GM12878 (cell line): ENCODE measurements around the gene CBR3. TPM values are rescaled to one million over a fixed set of nuclear protein-coding genes. Genes with fewer than 3 reads are reported as not detected.

Experiments used
- ATAC-seq: fragments of 200-7000 bp; cut with Tn5 transposase; 3 replicates; pipeline ENCODE4 v1.9.1; 2020; ENCODE audit warnings: mild to moderate bottlenecking, moderate library complexity
- BruUV-seq: library from RNA; stranded (reverse); fragments of 400-500 nt; replicated peaks from 2 replicates; lab custom pipeline; 2021; lab: Mats Ljungman, UMichigan
- CTCF ChIA-PET: fragments of 300-600 bp; sonication (Branson Sonifier 250); formaldehyde crosslinking; extraction: SDS; loops from one replicate; lab custom pipeline; 2021; ENCODE audit warnings: inconsistent platforms; lab: Yijun Ruan, JAX
- POLR2A ChIA-PET: fragments of 350-600 bp; formaldehyde crosslinking; extraction: SDS; loops from one replicate; lab custom pipeline; 2021; ENCODE audit warnings: inconsistent platforms; lab: Charles Lee
- RAD21 ChIA-PET: fragments of 300-600 bp; sonication (Branson Sonifier 250); formaldehyde crosslinking; loops from one replicate; lab custom pipeline; 2023; ENCODE audit warnings: antibody characterized with exemption; ENCODE audit not compliant: unreplicated experiment; lab: Charles Lee
- SMC1A ChIA-PET: fragments of 300-600 bp; sonication (Branson Sonifier 250); formaldehyde crosslinking; loops from one replicate; lab custom pipeline; 2023; ENCODE audit not compliant: unreplicated experiment, uncharacterized antibody; lab: Charles Lee
- DNase-seq: peaks from one replicate; pipeline ENCODE4 v3.0.0-alpha.2; 2011; ENCODE audit warnings: low read depth, low spot score
- FAIRE-seq: peaks from 3 replicates; lab custom pipeline; 2011; peaks lifted over from hg19 to GRCh38; lab: Jason Lieb, UNC
- H2AFZ ChIP-seq: 2 replicates; pipeline ENCODE4 v1.6.0; 2011; ENCODE audit warnings: low read depth, low read length, control low read depth; ENCODE audit not compliant: control insufficient read depth
- H3K27ac ChIP-seq: 2 replicates; pipeline ENCODE4 v1.5.1; 2011; ENCODE audit warnings: control low read depth; ENCODE audit not compliant: control insufficient read depth, insufficient read depth
- H3K27me3 ChIP-seq, 2 experiments: replicated peaks in 1 of 2; 2 replicates each; pipeline versions ENCODE4 v1.6.0 to v1.6.1; 2011; ENCODE audit warnings: low read length in 1 of 2; ENCODE audit not compliant: control insufficient read depth in 2 of 2, insufficient read depth in 2 of 2
- H3K36me3 ChIP-seq, 2 experiments: 2 replicates each; pipeline ENCODE4 v1.5.1; 2011; ENCODE audit warnings: low read length in 1 of 2; ENCODE audit not compliant: control insufficient read depth in 2 of 2, insufficient read depth in 2 of 2
- H3K4me1 ChIP-seq: 2 replicates; pipeline ENCODE4 v1.6.1; 2011; ENCODE audit warnings: mild to moderate bottlenecking, low read length, moderate library complexity, mixed read lengths; ENCODE audit not compliant: control insufficient read depth, insufficient read depth
- H3K4me2 ChIP-seq: 2 replicates; pipeline ENCODE4 v1.6.0; 2011; ENCODE audit warnings: control low read depth; ENCODE audit not compliant: control insufficient read depth, insufficient read depth
- H3K4me3 ChIP-seq: fragments of 200-600 bp; sonication (generic); 2 replicates; pipeline ENCODE4 v1.5.1; 2016
- H3K79me2 ChIP-seq: 2 replicates; pipeline ENCODE4 v1.6.0; 2011; ENCODE audit warnings: low read length; ENCODE audit not compliant: control insufficient read depth, insufficient read depth
- H3K9ac ChIP-seq: 2 replicates; pipeline ENCODE4 v1.8.0; 2011; ENCODE audit warnings: low read length, control low read depth, mixed read lengths; ENCODE audit not compliant: control insufficient read depth, insufficient read depth
- H3K9me3 ChIP-seq: replicated peaks from 3 replicates; pipeline ENCODE4 v1.5.1; 2011; ENCODE audit warnings: mild to moderate bottlenecking, low read length; ENCODE audit not compliant: control insufficient read depth, insufficient read depth
- H4K20me1 ChIP-seq: 2 replicates; pipeline ENCODE4 v1.6.0; 2011; ENCODE audit not compliant: control insufficient read depth, insufficient read depth
- ASH2L ChIP-seq: fragments of 300-600, 200-600 bp; sonication (generic); IDR thresholded peaks from 2 replicates; pipeline ENCODE4 v1.6.1; 2017; ENCODE audit warnings: low read depth, mild to moderate bottlenecking, borderline replicate concordance
- ATF7 ChIP-seq: fragments of 450-650 bp; IDR thresholded peaks from 2 replicates; pipeline ENCODE4 v1.6.1; 2016; ENCODE audit warnings: low read depth, mild to moderate bottlenecking
- CBX3 ChIP-seq: fragments of 200-600 bp; sonication (generic); IDR thresholded peaks from 2 replicates; pipeline ENCODE4 v1.6.1; 2016; ENCODE audit warnings: low read depth, borderline replicate concordance
- CEBPB ChIP-seq, 2 experiments: fragments of 150-350 bp in 1 of 2; IDR thresholded peaks; 2 replicates each; pipeline ENCODE4 v1.6.1; 2012 to 2014; ENCODE audit warnings: low read depth in 2 of 2, low read length in 2 of 2, borderline replicate concordance in 1 of 2, inconsistent platforms in 1 of 2
- CREB1 ChIP-seq: IDR thresholded peaks from 2 replicates; pipeline ENCODE4 v1.6.1; 2012; ENCODE audit warnings: low read depth, mild to moderate bottlenecking, inconsistent platforms
- EED ChIP-seq: sonication (generic); IDR thresholded peaks from 2 replicates; pipeline ENCODE4 v1.6.1; 2016; ENCODE audit warnings: antibody characterized with exemption, low read depth
- GABPA ChIP-seq: IDR thresholded peaks from 2 replicates; pipeline ENCODE4 v1.6.1; 2014; ENCODE audit warnings: antibody characterized with exemption, low read depth, mild to moderate bottlenecking, inconsistent platforms
- IKZF1 ChIP-seq: fragments of 450-650 bp; conservative IDR thresholded peaks from 2 replicates; pipeline ENCODE4 v1.6.1; 2017; ENCODE audit warnings: antibody characterized with exemption, mild to moderate bottlenecking
- IKZF2 ChIP-seq, 2 experiments: fragments of 450-650 bp; IDR thresholded peaks; 2 replicates each; pipeline ENCODE4 v1.6.1; 2017; ENCODE audit warnings: mild to moderate bottlenecking in 2 of 2, moderate library complexity in 2 of 2
- JUNB ChIP-seq: IDR thresholded peaks from 2 replicates; pipeline ENCODE4 v1.6.1; 2016; ENCODE audit warnings: antibody characterized with exemption, mild to moderate bottlenecking
- KLF5 ChIP-seq: fragments of 450-650 bp; IDR thresholded peaks from 2 replicates; pipeline ENCODE4 v1.6.1; 2014; ENCODE audit warnings: mild to moderate bottlenecking; ENCODE audit not compliant: partially characterized antibody
- MTA2 ChIP-seq: fragments of 450-650 bp; IDR thresholded peaks from 2 replicates; pipeline ENCODE4 v1.6.1; 2016; ENCODE audit warnings: low read depth, mild to moderate bottlenecking, moderate library complexity
- NBN ChIP-seq: fragments of 450-650 bp; IDR thresholded peaks from 2 replicates; pipeline ENCODE4 v1.6.1; 2016
- POU2F2 ChIP-seq: IDR thresholded peaks from 3 replicates; pipeline ENCODE4 v1.6.1; 2011; ENCODE audit warnings: low read depth, mild to moderate bottlenecking, low read length, borderline replicate concordance
- RCOR1 ChIP-seq: conservative IDR thresholded peaks from 2 replicates; pipeline ENCODE4 v1.6.1; 2012; ENCODE audit warnings: low read depth, low read length, improper control_type of control experiment
- RUNX3 ChIP-seq: IDR thresholded peaks from 2 replicates; pipeline ENCODE4 v1.6.1; 2012; ENCODE audit warnings: low read length, inconsistent platforms
- SIN3A ChIP-seq: IDR thresholded peaks from 2 replicates; pipeline ENCODE4 v1.6.1; 2012; ENCODE audit warnings: low read depth, low read length, improper control_type of control experiment
- SP1 ChIP-seq: IDR thresholded peaks from one replicate; pipeline ENCODE4 v1.6.1; 2011; ENCODE audit warnings: low read depth, low read length
- TAF1 ChIP-seq: IDR thresholded peaks from 2 replicates; pipeline ENCODE4 v1.6.1; 2011; ENCODE audit warnings: mild to moderate bottlenecking, low read depth, low read length, borderline replicate concordance
- TBL1XR1 ChIP-seq: IDR thresholded peaks from 2 replicates; pipeline ENCODE4 v1.6.1; 2012; ENCODE audit warnings: low read depth, low read length, improper control_type of control experiment
- TCF12 ChIP-seq: IDR thresholded peaks from 2 replicates; pipeline ENCODE4 v1.6.1; 2011; ENCODE audit warnings: low read depth, mild to moderate bottlenecking, low read length
- ZNF274 ChIP-seq: IDR thresholded peaks from one replicate; pipeline ENCODE4 v1.8.0; 2011; ENCODE audit not compliant: insufficient read length, insufficient read depth
- WGBS: methylation state at CpG from one replicate; pipeline ENCODE4 v1.1.6; 2016; ENCODE audit warnings: low lambda C conversion rate; ENCODE audit not compliant: insufficient replicate concordance, insufficient coverage; ENCODE audit errors: missing lambda C conversion rate; 5-methylcytosine and 5-hydroxymethylcytosine counted together
- in situ Hi-C: fragments of 300-500 bp; cut with MboI; formaldehyde crosslinking; loops from 9 replicates; pipeline ENCODE4 v1.14.3; 2018; ENCODE audit warnings: mixed read lengths
- intact Hi-C: fragments of 100-400 bp; cut with micrococcal nuclease; formaldehyde crosslinking; loops from one replicate; pipeline ENCODE4 v1.14.2; 2022; ENCODE audit not compliant: unreplicated experiment
- polyA plus RNA-seq, 11 experiments: library from polyadenylated mRNA; depleted of rRNA in 4 of 11; unstranded in 6 of 11; stranded (reverse) in 5 of 11; fragments of >200 nt; fragmentation: Nextera tagmentation in 4 of 11; fragmentation: Illumina TruSeq in 1 of 11; extraction: Ambion mirVana in 4 of 11; extraction: Trizol in 1 of 11; gene quantifications; 1 replicate in 1 of 11; 2 replicates in 10 of 11; pipeline versions ENCODE4 v1.2.1 to v1.2.3, GENCODE V29; 2011 to 2016; ENCODE audit warnings: inconsistent platforms in 2 of 11, missing spikeins in 2 of 11, low read depth in 1 of 11
- total RNA-seq, 4 experiments: library from RNA; depleted of rRNA in 3 of 4; stranded (reverse); fragments of >200 nt in 3 of 4; fragmentation: Illumina TruSeq in 1 of 4; extraction: Trizol in 1 of 4; gene quantifications; 2 replicates each; pipeline versions ENCODE4 v1.2.1 to v1.2.3, GENCODE V29; 2013 to 2021
- TF ChIP-seq, protein P1 (sequence below): fragments of 450-650 bp; IDR thresholded peaks from 2 replicates; pipeline ENCODE4 v1.6.1; 2016; ENCODE audit warnings: mild to moderate bottlenecking

CBR3 gene
- total and polyA plus RNA-seq, 10 of the 15 experiments (the other 5 are each of a cell fraction or from before 2014, with no cell fraction given), result 0.48 to 17.2 (median 11.2) TPM

- no peaks in the 10 kb centered on the region; the same call in 2 of the 3 replicates for H3K9me3 ChIP-seq
- FAIRE-seq (peak; percentile 80), DNase-seq (peak; percentile 42), ATAC-seq (peak; percentile 92)
- peak overlapping the region; percentile 84 for H2AFZ ChIP-seq
- WGBS, result 52% methylated on average over 7 of the region's 7 CpGs
- SMC1A ChIA-PET, result interaction anchor here (0.6 to 2.7 kb wide), 12 partner anchors 8 to 272 kb away, joined by 3 to 12 read pairs (median 4); no protein-coding TSS in a partner anchor
- no peak overlapping the region for H3K27ac ChIP-seq
- no peak overlapping the region for H3K4me3 ChIP-seq
- CTCF ChIA-PET, result interaction anchor here (0.9 to 8.9 kb wide), 11 partner anchors 11 to 272 kb away, joined by 3 to 77 read pairs (median 5); partner anchors contain the start of gene MORC3
- H3K36me3 ChIP-seq, result no peaks in the 10 kb centered on the region
- intact Hi-C loops, result loop anchor here (5.0 to 10.0 kb wide), 2 partner anchors 237 to 775 kb away; partner anchors contain the start of gene CHAF1B
- H3K4me2 ChIP-seq, result peak overlapping the region; percentile 28; the same call in 1 of the 2 replicates
- peaks cover 10% of the 10 kb centered on the region for H3K4me1 ChIP-seq
- POLR2A ChIA-PET, result interaction anchor here (0.6 to 1.2 kb wide), 3 partner anchors 102 to 180 kb away, joined by 4 to 5 read pairs (median 4); partner anchors contain the start of gene MORC3
- no peaks in the 10 kb centered on the region for H3K79me2 ChIP-seq
- no peaks in the 10 kb centered on the region for H3K27me3 ChIP-seq
- in situ Hi-C loops, result no loop called here
- H3K9ac ChIP-seq, result no peak overlapping the region
- no TSS peak for BruUV-seq
- no peaks in the 10 kb centered on the region for H4K20me1 ChIP-seq
- RAD21 ChIA-PET, result interaction anchor here (0.8 to 1.9 kb wide), 3 partner anchors 170 to 182 kb away, joined by 3 to 5 read pairs (median 3); partner anchors contain the start of gene MORC3
- TF ChIP-seq ATF7, result peak; percentile 18; the same call in 1 of the 2 replicates
- TF ChIP-seq TCF12, result 0 out of 2 replicates have a peak, but pooled peaks have one; percentile 10
- peak; percentile 68; the same call in 1 of the 2 replicates for TF ChIP-seq GABPA
- peak; percentile 50 to 55; a peak in 2 of 4 replicates for TF ChIP-seq IKZF2 (IDR thresholded peaks at IDR 0.05)
- 0 out of 2 replicates have a peak, but pooled peaks have one; percentile 45 for TF ChIP-seq EED
- TF ChIP-seq TAF1, result peak; percentile 55; the same call in 1 of the 2 replicates
- no peak for TF ChIP-seq RCOR1
- no peak for TF ChIP-seq SP1
- TF ChIP-seq KLF5, result no peak
- no peak for TF ChIP-seq SIN3A
- no peak for TF ChIP-seq ASH2L
- no peak for TF ChIP-seq ZNF274
- TF ChIP-seq NBN, result no peak
- peak; percentile 62 for TF ChIP-seq IKZF1
- TF ChIP-seq CEBPB (IDR thresholded peaks at IDR 0.05; ENCODE audit: borderline replicate concordance in 1 of 2, low read depth in 2 of 2, low read length in 2 of 2), result no peak
- TF ChIP-seq MTA2, result peak; percentile 46; the same call in 1 of the 2 replicates
- TF ChIP-seq JUNB, result no peak
- no peak for TF ChIP-seq CBX3
- TF ChIP-seq, protein P1, sequence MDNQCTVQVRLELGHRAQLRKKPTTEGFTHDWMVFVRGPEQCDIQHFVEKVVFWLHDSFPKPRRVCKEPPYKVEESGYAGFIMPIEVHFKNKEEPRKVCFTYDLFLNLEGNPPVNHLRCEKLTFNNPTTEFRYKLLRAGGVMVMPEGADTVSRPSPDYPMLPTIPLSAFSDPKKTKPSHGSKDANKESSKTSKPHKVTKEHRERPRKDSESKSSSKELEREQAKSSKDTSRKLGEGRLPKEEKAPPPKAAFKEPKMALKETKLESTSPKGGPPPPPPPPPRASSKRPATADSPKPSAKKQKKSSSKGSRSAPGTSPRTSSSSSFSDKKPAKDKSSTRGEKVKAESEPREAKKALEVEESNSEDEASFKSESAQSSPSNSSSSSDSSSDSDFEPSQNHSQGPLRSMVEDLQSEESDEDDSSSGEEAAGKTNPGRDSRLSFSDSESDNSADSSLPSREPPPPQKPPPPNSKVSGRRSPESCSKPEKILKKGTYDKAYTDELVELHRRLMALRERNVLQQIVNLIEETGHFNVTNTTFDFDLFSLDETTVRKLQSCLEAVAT, result no peak
- no peak for TF ChIP-seq TBL1XR1
- 0 out of 3 replicates have a peak, but pooled peaks have one; percentile 10 for TF ChIP-seq POU2F2
- TF ChIP-seq RUNX3, result peak; percentile 70
- no peak for TF ChIP-seq CREB1
These were observed 15.2 kb downstream of the CBR3 start for GRCh38 chr21:36149788-36150711.
